Retina (tissue), 1 donor: Measurements from ENCODE around the gene CELSR2.
A peak's percentile ranks its signal among the peaks of the same experiment; 100 is the strongest.
"Not testable (repeated sequence)": the region's sequence is repeated elsewhere in the genome, so short reads cannot be mapped to it uniquely, and the experiment has no call there.

Source experiments
- DNase-seq: peaks from one replicate; pipeline ENCODE4 v3.0.0-alpha.2; 2016

The CELSR2 gene, protein sequence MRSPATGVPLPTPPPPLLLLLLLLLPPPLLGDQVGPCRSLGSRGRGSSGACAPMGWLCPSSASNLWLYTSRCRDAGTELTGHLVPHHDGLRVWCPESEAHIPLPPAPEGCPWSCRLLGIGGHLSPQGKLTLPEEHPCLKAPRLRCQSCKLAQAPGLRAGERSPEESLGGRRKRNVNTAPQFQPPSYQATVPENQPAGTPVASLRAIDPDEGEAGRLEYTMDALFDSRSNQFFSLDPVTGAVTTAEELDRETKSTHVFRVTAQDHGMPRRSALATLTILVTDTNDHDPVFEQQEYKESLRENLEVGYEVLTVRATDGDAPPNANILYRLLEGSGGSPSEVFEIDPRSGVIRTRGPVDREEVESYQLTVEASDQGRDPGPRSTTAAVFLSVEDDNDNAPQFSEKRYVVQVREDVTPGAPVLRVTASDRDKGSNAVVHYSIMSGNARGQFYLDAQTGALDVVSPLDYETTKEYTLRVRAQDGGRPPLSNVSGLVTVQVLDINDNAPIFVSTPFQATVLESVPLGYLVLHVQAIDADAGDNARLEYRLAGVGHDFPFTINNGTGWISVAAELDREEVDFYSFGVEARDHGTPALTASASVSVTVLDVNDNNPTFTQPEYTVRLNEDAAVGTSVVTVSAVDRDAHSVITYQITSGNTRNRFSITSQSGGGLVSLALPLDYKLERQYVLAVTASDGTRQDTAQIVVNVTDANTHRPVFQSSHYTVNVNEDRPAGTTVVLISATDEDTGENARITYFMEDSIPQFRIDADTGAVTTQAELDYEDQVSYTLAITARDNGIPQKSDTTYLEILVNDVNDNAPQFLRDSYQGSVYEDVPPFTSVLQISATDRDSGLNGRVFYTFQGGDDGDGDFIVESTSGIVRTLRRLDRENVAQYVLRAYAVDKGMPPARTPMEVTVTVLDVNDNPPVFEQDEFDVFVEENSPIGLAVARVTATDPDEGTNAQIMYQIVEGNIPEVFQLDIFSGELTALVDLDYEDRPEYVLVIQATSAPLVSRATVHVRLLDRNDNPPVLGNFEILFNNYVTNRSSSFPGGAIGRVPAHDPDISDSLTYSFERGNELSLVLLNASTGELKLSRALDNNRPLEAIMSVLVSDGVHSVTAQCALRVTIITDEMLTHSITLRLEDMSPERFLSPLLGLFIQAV (N-terminal part only)

GRCh38 chr1:109248797-109249629, at the start of gene CELSR2:
TSS of gene CELSR2 (plus strand) at chr1:109249539. CDS start at chr1:109250080, 541 bp downstream.
- peak; percentile 90 for DNase-seq

GRCh38 chr1:109199710-109200109, 49.6 kb upstream of the CELSR2 start:
- DNase-seq = no peak

DNA sequence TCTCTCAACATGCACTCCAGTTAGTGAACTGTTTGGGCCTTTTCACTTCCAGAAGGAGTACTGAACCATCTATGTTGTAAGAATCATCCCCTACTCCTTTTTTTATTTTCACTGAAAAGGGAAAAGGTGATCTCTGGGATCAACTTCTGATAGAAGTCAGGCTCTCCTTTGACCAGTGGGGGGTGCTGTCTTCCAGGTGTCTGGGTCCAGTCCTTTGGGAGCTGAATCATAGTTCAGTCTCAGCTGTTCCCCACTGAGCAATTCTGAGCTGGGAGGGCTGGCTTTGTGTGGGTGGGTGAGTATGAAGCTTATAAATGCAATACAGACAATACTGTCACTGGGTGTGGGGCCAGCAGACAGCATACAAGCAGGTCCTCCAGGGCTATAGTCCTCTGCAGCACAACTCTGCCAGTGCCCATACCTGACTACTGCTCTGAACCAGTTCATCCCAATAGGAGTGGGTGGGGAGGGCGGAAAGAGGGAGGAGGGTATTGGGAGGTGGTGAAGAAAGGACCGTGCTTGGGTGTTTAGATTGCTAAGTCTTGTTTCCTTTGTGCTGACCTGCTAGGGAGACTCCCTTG, 48.1 kb upstream of the CELSR2 start:
- peak; percentile 46 for DNase-seq

- no peak for DNase-seq
Measured at GRCh38 chr1:109204484-109204883, 44.9 kb upstream of the CELSR2 start.

GRCh38 chr1:109206339-109206738, 43.0 kb upstream of the CELSR2 start:
- DNase-seq = no peak

GRCh38 chr1:109207467-109208103, 41.8 kb upstream of the CELSR2 start:
- no peak for DNase-seq

DNA sequence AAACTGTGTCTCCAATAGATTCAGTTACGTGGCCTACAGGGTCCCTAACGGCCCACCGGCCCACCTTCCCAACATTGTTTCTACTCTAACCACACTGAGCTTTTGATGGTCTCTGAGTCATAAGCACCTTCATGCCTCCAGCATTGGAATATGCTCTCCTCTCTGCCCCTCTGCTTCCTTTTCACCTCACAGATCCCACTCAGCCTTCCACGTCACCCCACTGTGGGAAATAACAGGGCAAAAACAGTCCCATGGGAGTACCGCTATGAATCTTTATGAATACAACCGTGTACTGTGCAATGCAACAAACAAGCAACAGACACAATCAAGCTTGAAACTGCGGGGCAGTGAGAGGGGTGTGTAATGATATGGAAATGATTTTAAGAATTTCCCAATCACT, 40.9 kb upstream of the CELSR2 start:
- no peak for DNase-seq

- DNase-seq = no peak
Measured at GRCh38 chr1:109208836-109209463, 40.4 kb upstream of the CELSR2 start.

DNA sequence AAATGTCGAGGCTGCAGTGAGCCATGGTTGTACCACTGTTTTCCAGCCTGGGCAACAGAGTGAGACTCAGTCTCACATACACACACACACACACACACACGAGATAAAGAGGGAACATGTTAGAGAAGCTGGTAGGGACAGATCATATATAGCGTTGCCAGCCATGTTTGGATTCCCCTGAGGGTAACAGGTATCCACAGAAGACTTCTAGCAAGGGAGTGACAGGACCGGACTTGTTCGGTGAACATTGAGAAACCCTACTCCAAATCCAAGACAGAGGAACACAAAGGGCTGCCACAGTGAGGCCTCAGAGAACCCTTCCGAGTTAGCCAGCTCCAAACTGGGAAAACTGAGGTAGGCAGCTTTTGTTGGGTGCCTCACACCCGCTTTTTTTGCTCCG, 39.3 kb upstream of the CELSR2 start:
- no peak for DNase-seq

GRCh38 chr1:109213345-109213823, 36.0 kb upstream of the CELSR2 start:
- no peak for DNase-seq

- DNase-seq = peak; percentile 92
Measured at GRCh38 chr1:109213824-109214693, 35.3 kb upstream of the CELSR2 start, which contains the start of gene SARS1. TSS of gene SARS1 (plus strand) at chr1:109213918. CDS start at chr1:109213993, 75 bp downstream.

DNA sequence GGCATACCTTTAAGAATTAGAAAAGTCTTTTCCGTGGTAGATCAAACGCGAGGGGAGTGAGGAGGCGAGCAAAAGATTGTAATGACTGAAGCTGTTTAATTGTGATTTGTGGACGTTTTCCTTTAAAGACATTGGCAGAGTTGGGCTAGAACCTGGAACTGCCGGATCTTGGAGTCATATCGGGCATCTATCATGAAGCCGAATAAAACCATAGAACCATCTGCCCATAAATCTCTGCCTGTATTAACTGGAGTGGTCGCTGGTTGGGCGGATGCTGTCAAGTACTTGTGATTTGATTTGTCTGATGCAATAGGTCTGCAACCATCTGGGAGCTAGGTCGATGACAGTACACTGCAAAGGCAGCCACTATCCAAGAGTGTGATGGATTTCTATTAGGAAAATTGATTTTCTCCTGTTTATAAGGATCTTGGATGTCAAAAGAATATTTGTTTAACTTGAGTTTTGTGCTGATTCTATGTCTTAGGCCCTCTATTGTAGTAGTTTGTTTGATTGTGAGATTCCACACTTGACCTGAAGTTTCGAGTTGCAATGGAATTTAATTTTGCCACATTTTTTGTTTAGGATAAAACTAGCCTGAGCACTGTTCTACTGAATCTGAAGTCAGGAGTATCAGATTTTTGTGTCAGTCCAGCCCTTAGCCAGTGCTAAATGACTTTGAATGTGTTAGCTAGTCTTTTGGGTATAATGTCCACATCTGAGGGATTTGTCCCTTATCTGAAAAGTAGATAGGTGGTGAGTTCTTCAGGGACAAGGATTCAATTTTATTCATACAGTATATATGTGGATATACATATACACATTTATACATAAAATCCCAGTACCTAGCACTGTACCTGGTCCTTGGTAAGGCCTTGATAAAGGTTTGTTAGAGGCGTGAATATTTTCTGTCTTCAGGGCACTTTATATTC, 34.4 kb upstream of the CELSR2 start:
- DNase-seq = no peak

GRCh38 chr1:109216662-109217061, 32.7 kb upstream of the CELSR2 start:
- DNase-seq = no peak

GRCh38 chr1:109218516-109218915, 30.8 kb upstream of the CELSR2 start:
- no peak for DNase-seq

DNA sequence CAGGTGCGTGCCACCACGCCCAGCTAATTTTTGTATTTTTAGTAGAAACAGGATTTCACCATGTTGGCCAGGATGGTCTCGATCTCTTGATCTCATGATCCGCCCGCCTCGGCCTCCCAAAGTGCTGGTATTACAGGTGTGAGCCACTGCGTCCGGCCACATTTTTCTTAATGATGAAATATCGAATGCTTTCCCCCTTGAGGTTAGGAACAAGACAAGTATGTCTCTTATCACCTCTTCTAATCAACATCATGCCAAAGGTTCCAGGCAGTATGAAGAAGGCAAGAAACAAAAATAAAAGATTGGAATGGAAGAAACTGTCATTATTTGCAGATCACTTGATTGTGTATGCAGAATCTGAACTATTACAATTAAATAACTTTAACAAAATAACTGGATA, 28.1 kb upstream of the CELSR2 start:
- DNase-seq = not testable (repeated sequence)

- DNase-seq = no peak
Measured at GRCh38 chr1:109225308-109225707, 24.0 kb upstream of the CELSR2 start.

DNA sequence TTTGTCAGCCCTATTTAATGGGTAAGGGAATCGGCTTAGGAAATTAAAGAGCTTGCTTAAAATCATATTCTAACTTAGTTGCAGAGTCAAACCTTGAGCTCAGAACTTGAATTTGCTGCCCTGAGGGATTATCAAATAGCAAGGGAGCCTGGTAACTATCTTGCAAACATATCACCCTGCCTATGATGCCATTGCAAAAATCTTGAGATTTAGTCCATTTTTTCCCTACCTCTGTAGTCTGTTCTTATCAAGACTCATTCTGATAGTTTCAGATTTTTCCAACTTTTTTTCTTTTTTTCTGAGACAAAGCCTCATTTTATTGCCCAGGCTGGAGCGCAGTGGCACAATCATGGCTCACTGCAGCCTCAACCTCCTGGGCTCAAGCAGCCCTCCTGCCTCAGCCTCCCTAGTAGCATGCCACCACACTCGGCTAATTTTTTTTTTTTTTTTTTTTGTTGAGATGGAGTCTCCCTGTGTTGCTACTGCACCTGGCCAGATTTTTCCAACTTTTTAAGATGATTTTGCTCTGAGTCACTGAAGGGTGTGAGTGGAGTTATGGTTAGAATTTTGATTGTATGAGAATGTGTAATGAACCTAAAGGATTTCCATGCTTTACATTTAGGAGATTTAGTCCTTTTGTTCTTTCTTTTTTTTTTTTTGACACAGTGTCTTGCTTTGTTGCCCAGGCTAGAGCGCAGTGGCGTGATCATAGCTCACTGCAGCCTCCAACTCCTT, 23.5 kb upstream of the CELSR2 start:
- no peak for DNase-seq

GRCh38 chr1:109228167-109228566, 21.2 kb upstream of the CELSR2 start:
- no peak for DNase-seq
